ENCODE measurements around the gene CFAP299.

GRCh38 chr4:80370635-80371034 lies 35.1 kb downstream of the CFAP299 start:
- TF ChIP-seq CTCF (IDR thresholded peaks at IDR 0.05; ENCODE audit: insufficient read depth, low read depth, low read length) (no peak), EZH2 (IDR thresholded peaks at IDR 0.05; ENCODE audit: insufficient read depth, low read length) (no peak)
